GM23248 (cell line): ENCODE data around the gene SLC3A2. TPM values are rescaled to one million over a fixed set of nuclear protein-coding genes. Genes with fewer than 3 reads are reported as not detected.

Experiments used
- DNase-seq: peaks from one replicate; pipeline ENCODE4 v3.0.0-alpha.2; 2015
- H2AFZ ChIP-seq: fragments of 200-600 bp; sonication (generic); 2 replicates; pipeline ENCODE4 v1.6.1; 2016; ENCODE audit warnings: antibody characterized with exemption
- H3F3A ChIP-seq: fragments of 200-600 bp; sonication (generic); 2 replicates; pipeline ENCODE4 v1.6.1; 2016; ENCODE audit warnings: mild to moderate bottlenecking, antibody characterized with exemption, mixed run types; ENCODE audit not compliant: insufficient read depth
- H3K27ac ChIP-seq: fragments of 200-600 bp; sonication (generic); 2 replicates; pipeline ENCODE4 v1.5.1; 2016; ENCODE audit warnings: mild to moderate bottlenecking
- H3K27me3 ChIP-seq: fragments of 200-600 bp; sonication (generic); replicated peaks from 2 replicates; pipeline ENCODE4 v1.6.1; 2016; ENCODE audit warnings: mild to moderate bottlenecking; ENCODE audit not compliant: insufficient read depth
- H3K36me3 ChIP-seq: fragments of 200-600 bp; sonication (generic); 2 replicates; pipeline ENCODE4 v1.6.1; 2016; ENCODE audit warnings: low read depth, mild to moderate bottlenecking
- H3K4me1 ChIP-seq: fragments of 200-600 bp; sonication (generic); 2 replicates; pipeline ENCODE4 v1.6.1; 2016; ENCODE audit warnings: mild to moderate bottlenecking; ENCODE audit not compliant: insufficient read depth
- H3K4me2 ChIP-seq: fragments of 200-600 bp; sonication (generic); one replicate; pipeline ENCODE4 v1.6.1; 2016; ENCODE audit warnings: mild to moderate bottlenecking; ENCODE audit not compliant: unreplicated experiment
- H3K4me3 ChIP-seq: fragments of 200-600 bp; sonication (generic); 2 replicates; pipeline ENCODE4 v1.5.1; 2016; ENCODE audit warnings: mild to moderate bottlenecking
- H3K79me2 ChIP-seq: fragments of 200-600 bp; sonication (generic); 2 replicates; pipeline ENCODE4 v1.6.1; 2016; ENCODE audit warnings: mild to moderate bottlenecking; ENCODE audit not compliant: insufficient read depth
- H3K9ac ChIP-seq: fragments of 200-600 bp; sonication (generic); 2 replicates; pipeline ENCODE4 v1.6.1; 2016; ENCODE audit warnings: mild to moderate bottlenecking
- H3K9me2 ChIP-seq: fragments of 200-600 bp; sonication (generic); 2 replicates; pipeline ENCODE4 v1.6.1; 2016; ENCODE audit warnings: mixed run types, mild to moderate bottlenecking, moderate library complexity; ENCODE audit not compliant: insufficient read depth
- H3K9me3 ChIP-seq: fragments of 200-600 bp; sonication (generic); one replicate; pipeline ENCODE4 v1.6.1; 2017; ENCODE audit warnings: low read depth
- H4K20me1 ChIP-seq: fragments of 200-600 bp; sonication (generic); 2 replicates; pipeline ENCODE4 v1.6.0; 2016; ENCODE audit not compliant: insufficient read depth
- EZH2 ChIP-seq: fragments of 200-600 bp; sonication (generic); IDR thresholded peaks from 2 replicates; pipeline ENCODE4 v1.6.1; 2018; ENCODE audit warnings: antibody characterized with exemption, mild to moderate bottlenecking; ENCODE audit not compliant: insufficient read depth, poor library complexity, severe bottlenecking
- EZH2phosphoT487 ChIP-seq: fragments of 200-600 bp; sonication (generic); IDR thresholded peaks from 2 replicates; pipeline ENCODE4 v1.6.1; 2018; ENCODE audit warnings: antibody characterized with exemption, moderate library complexity, mild to moderate bottlenecking, low read depth; ENCODE audit not compliant: insufficient read depth
- WGBS, 2 experiments: methylation state at CpG; one replicate each; pipeline ENCODE4 v1.1.6; 2015 to 2017; ENCODE audit warnings: low lambda C conversion rate in 2 of 2, low coverage in 1 of 2; ENCODE audit errors: missing lambda C conversion rate in 2 of 2; 5-methylcytosine and 5-hydroxymethylcytosine counted together
- in situ Hi-C: fragments of 300-500 bp; cut with MboI; formaldehyde crosslinking; loops from 2 replicates; pipeline ENCODE4 v1.15.0; 2020
- polyA plus RNA-seq: library from polyadenylated mRNA; unstranded; fragments of >200 nt; fragmentation: Nextera tagmentation; extraction: Ambion mirVana; gene quantifications from 2 replicates; pipeline ENCODE4 v1.2.1, GENCODE V29; 2016
- total RNA-seq: library from RNA; depleted of rRNA; stranded (reverse); fragments of >200 nt; shearing (Covaris generic); gene quantifications from 2 replicates; pipeline ENCODE4 v1.2.3, GENCODE V29; 2014

The SLC3A2 gene
- total and polyA plus RNA-seq, 2 experiments from 2014 or later: 301 to 310 TPM

- TF ChIP-seq EZH2phosphoT487: no peak
- TF ChIP-seq EZH2: no peak
- no peak overlapping the region for H3K27ac ChIP-seq
- peaks cover 12% of the 10 kb centered on the region for H3K27me3 ChIP-seq
- H3K79me2 ChIP-seq: no peaks in the 10 kb centered on the region
- H3F3A ChIP-seq: no peaks in the 10 kb centered on the region
- no peak overlapping the region for H3K9ac ChIP-seq
- no peaks in the 10 kb centered on the region for H3K9me3 ChIP-seq
- no peaks in the 10 kb centered on the region for H4K20me1 ChIP-seq
- no peak overlapping the region for H3K4me2 ChIP-seq
- no peak overlapping the region for H2AFZ ChIP-seq
- 14 to 17% methylated on average over 4 of the region's 4 CpGs for WGBS, 2 experiments
- no peaks in the 10 kb centered on the region for H3K36me3 ChIP-seq
- H3K4me3 ChIP-seq: no peak overlapping the region
- in situ Hi-C loops: no loop called here
- no peaks in the 10 kb centered on the region for H3K9me2 ChIP-seq
- no peak for DNase-seq
- H3K4me1 ChIP-seq: no peaks in the 10 kb centered on the region
Measured at GRCh38 chr11:62930157-62930556, 49.5 kb downstream of the SLC3A2 start.

GRCh38 chr11:62930666-62931065, 50.0 kb downstream of the SLC3A2 start:
- Histone ChIP-seq H3K4me3 (no peak overlapping the region), H3K27me3 (peaks cover 12% of the 10 kb centered on the region)

DNA sequence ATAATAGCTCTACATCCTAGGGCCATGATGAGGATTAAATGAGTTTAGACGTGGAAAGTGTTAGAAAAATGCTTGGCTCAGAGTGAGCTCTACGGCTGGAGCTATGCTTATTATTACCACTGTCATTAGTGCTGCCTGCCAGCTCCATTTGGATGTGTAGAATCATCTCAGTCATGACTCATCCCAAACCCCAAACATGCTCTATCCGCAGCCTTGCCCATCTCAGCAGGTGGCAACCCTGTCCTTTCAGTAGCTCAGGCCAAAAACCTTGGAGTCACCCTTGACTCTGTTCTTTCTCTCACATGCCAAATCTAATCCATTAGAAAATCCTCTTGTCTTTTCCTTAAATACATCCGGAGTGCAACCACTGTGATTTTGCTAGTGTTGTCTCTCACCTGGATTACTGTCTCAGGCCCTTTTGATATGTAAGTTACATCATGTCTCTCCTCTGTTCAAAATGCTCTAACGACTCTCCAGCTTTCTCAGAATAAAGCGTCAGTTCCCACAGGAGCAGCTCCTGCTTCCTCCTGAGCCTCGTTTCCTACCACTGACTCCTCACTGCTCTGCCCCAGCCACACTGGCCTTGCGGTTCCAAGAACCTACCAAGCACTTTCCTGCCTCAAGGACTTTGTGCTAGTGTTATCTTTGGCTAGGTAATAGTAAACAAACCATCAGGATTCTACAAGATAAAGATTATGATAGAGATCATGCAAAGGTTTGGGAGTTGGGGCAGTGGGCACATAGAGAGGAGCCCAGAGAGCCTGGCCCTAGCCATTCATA, 51.0 kb downstream of the SLC3A2 start:
- Histone ChIP-seq H3K9me2 (no peaks in the 10 kb centered on the region), H3F3A (no peaks in the 10 kb centered on the region), H3K4me3 (no peak overlapping the region), H4K20me1 (no peaks in the 10 kb centered on the region), H3K36me3 (no peaks in the 10 kb centered on the region), H3K27ac (no peak overlapping the region), H2AFZ (no peak overlapping the region), H3K79me2 (no peaks in the 10 kb centered on the region), H3K4me1 (no peaks in the 10 kb centered on the region), H3K27me3 (peaks cover 12% of the 10 kb centered on the region), H3K9me3 (no peaks in the 10 kb centered on the region), H3K4me2 (no peak overlapping the region), H3K9ac (no peak overlapping the region)
- in situ Hi-C loops: no loop called here
- 39 to 42% methylated on average over 8 of the region's 8 CpGs for WGBS, 2 experiments
- TF ChIP-seq EZH2phosphoT487 (no peak), EZH2 (no peak)
- peak; percentile 56 for DNase-seq

More at GRCh38 chr11:62930666-62931065, 50.0 kb downstream of the SLC3A2 start:
- H3K36me3 ChIP-seq: no peaks in the 10 kb centered on the region
- H3K27ac ChIP-seq: no peak overlapping the region
- no peaks in the 10 kb centered on the region for H3K79me2 ChIP-seq
- H3F3A ChIP-seq: no peaks in the 10 kb centered on the region
- WGBS, 2 experiments: 0 to 11% methylated on average over 1 of the region's 1 CpG
- H3K4me2 ChIP-seq: no peak overlapping the region
- H4K20me1 ChIP-seq: no peaks in the 10 kb centered on the region
- no peak overlapping the region for H3K9ac ChIP-seq
- no peaks in the 10 kb centered on the region for H3K9me2 ChIP-seq
- no peak for DNase-seq
- in situ Hi-C loops: no loop called here
- no peak overlapping the region for H2AFZ ChIP-seq
- no peaks in the 10 kb centered on the region for H3K4me1 ChIP-seq
- no peak for TF ChIP-seq EZH2
- no peak for TF ChIP-seq EZH2phosphoT487
- H3K9me3 ChIP-seq: no peaks in the 10 kb centered on the region

- H3K4me3 ChIP-seq: no peak overlapping the region
- H4K20me1 ChIP-seq: no peaks in the 10 kb centered on the region
- in situ Hi-C loops: no loop called here
- 61 to 73% methylated on average over 11 to 13 of the region's 13 CpGs for WGBS, 2 experiments
- DNase-seq: no peak
- H3K79me2 ChIP-seq: no peaks in the 10 kb centered on the region
- no peaks in the 10 kb centered on the region for H3K9me2 ChIP-seq
- TF ChIP-seq EZH2phosphoT487 (no peak), EZH2 (no peak)
- H3K4me1 ChIP-seq: no peaks in the 10 kb centered on the region
- H3K4me2 ChIP-seq: no peak overlapping the region
- no peak overlapping the region for H3K27ac ChIP-seq
- H3K27me3 ChIP-seq: peaks cover 12% of the 10 kb centered on the region
- H3K9ac ChIP-seq: no peak overlapping the region
- no peaks in the 10 kb centered on the region for H3K36me3 ChIP-seq
- no peaks in the 10 kb centered on the region for H3K9me3 ChIP-seq
- no peak overlapping the region for H2AFZ ChIP-seq
- no peaks in the 10 kb centered on the region for H3F3A ChIP-seq
Measured at GRCh38 chr11:62933285-62933684, 52.6 kb downstream of the SLC3A2 start.
